GM18502 (cell line): ENCODE results near the gene ALOX5.
"Not testable (repeated sequence)": the region's sequence is repeated elsewhere in the genome, so short reads cannot be mapped to it uniquely, and the experiment has no call there.

ENCODE experiments used
- ATAC-seq: cut with Tn5 transposase; IDR thresholded peaks from one replicate; pipeline ENCODE4 v1.9.1; 2021; ENCODE audit warnings: mild to moderate bottlenecking; ENCODE audit not compliant: unreplicated experiment, poor library complexity

ALOX5 gene

GRCh38 chr10:45460235-45460878 is 86.3 kb downstream of the ALOX5 start:
- peak; percentile 50 for ATAC-seq

GRCh38 chr10:45461034-45461433 is 87.0 kb downstream of the ALOX5 start:
- peak; percentile 81 for ATAC-seq

GRCh38 chr10:45463244-45464116 is 89.5 kb downstream of the ALOX5 start:
- ATAC-seq = no peak

GRCh38 chr10:45464958-45465567 is 91.0 kb downstream of the ALOX5 start:
- peak; percentile 47 for ATAC-seq

- no peak for ATAC-seq
Measured at GRCh38 chr10:45466784-45467183, 92.8 kb downstream of the ALOX5 start.

GRCh38 chr10:45468079-45468478 is 94.1 kb downstream of the ALOX5 start:
- ATAC-seq = no peak

GRCh38 chr10:45470098-45471012 is 96.3 kb downstream of the ALOX5 start:
- peak; percentile 69 for ATAC-seq

- ATAC-seq = no peak
Measured at GRCh38 chr10:45471059-45471458, 97.0 kb downstream of the ALOX5 start.

GRCh38 chr10:45471531-45472310 is 97.7 kb downstream of the ALOX5 start:
- no peak for ATAC-seq

- ATAC-seq = no peak
Measured at GRCh38 chr10:45473126-45473525, 99.1 kb downstream of the ALOX5 start.

- ATAC-seq = no peak
Measured at GRCh38 chr10:45476559-45476958, 102.5 kb downstream of the ALOX5 start.

- no peak for ATAC-seq
Measured at GRCh38 chr10:45480294-45480693, 106.3 kb downstream of the ALOX5 start.

- ATAC-seq = not testable (repeated sequence)
Measured at GRCh38 chr10:45481100-45481499, 107.1 kb downstream of the ALOX5 start.

GRCh38 chr10:45483002-45483401 is 109.0 kb downstream of the ALOX5 start:
- ATAC-seq = no peak

- no peak for ATAC-seq
Measured at GRCh38 chr10:45487735-45488134, 113.7 kb downstream of the ALOX5 start.

- ATAC-seq = no peak
Measured at GRCh38 chr10:45488365-45488764, 114.3 kb downstream of the ALOX5 start.

GRCh38 chr10:45490277-45490676 is 116.3 kb downstream of the ALOX5 start:
- ATAC-seq = no peak

GRCh38 chr10:45491061-45491460 is 117.0 kb downstream of the ALOX5 start:
- no peak for ATAC-seq
